PC-9 (cell line): Measurements from ENCODE around the gene RAB31. TPM values are rescaled to one million over a fixed set of nuclear protein-coding genes. Genes with fewer than 3 reads are reported as not detected.

ENCODE experiments used
- BruUV-seq: library from RNA; stranded (reverse); fragments of 400-500 nt; replicated peaks from 2 replicates; lab custom pipeline; 2021; lab: Mats Ljungman, UMichigan
- CTCF ChIA-PET: fragments of 300-600 bp; sonication (Branson Sonifier 250); formaldehyde crosslinking; loops from one replicate; lab custom pipeline; 2022; ENCODE audit warnings: antibody characterized with exemption; lab: Charles Lee
- POLR2A ChIA-PET: fragments of 300-600 bp; sonication (Branson Sonifier 250); formaldehyde crosslinking; loops from one replicate; lab custom pipeline; 2022; ENCODE audit warnings: antibody characterized with exemption; ENCODE audit not compliant: unreplicated experiment; lab: Charles Lee
- DNase-seq, 2 experiments: peaks; one replicate each; pipeline versions ENCODE4 v3.0.0 to v3.0.0-alpha.2; 2015 to 2022; ENCODE audit warnings: mixed read lengths in 1 of 2
- H2AFZ ChIP-seq: fragments of 200-600 bp; sonication (generic); 2 replicates; pipeline ENCODE4 v1.8.1; 2017; ENCODE audit warnings: antibody characterized with exemption
- H3F3A ChIP-seq: fragments of 200-600 bp; sonication (generic); 2 replicates; pipeline ENCODE4 v1.8.1; 2017; ENCODE audit warnings: antibody characterized with exemption, mild to moderate bottlenecking, low read depth; ENCODE audit not compliant: insufficient read depth
- H3K27ac ChIP-seq: fragments of 200-600 bp; sonication (generic); 2 replicates; pipeline ENCODE4 v1.6.1; 2016; ENCODE audit warnings: mixed run types
- H3K27me3 ChIP-seq: fragments of 200-600 bp; sonication (generic); 2 replicates; pipeline ENCODE4 v1.6.1; 2016; ENCODE audit warnings: low read depth, mixed run types; ENCODE audit not compliant: insufficient read depth
- H3K36me3 ChIP-seq: fragments of 200-600 bp; sonication (generic); 2 replicates; pipeline ENCODE4 v1.6.1; 2016; ENCODE audit warnings: low read depth, mixed run types
- H3K4me1 ChIP-seq: fragments of 200-600 bp; sonication (generic); replicated peaks from 2 replicates; pipeline ENCODE4 v1.6.1; 2016; ENCODE audit warnings: mixed run types; ENCODE audit not compliant: insufficient read depth
- H3K4me2 ChIP-seq: fragments of 200-600 bp; sonication (generic); 2 replicates; pipeline ENCODE4 v1.6.1; 2017; ENCODE audit warnings: mixed run types
- H3K4me3 ChIP-seq: fragments of 200-600 bp; sonication (generic); 2 replicates; pipeline ENCODE4 v1.6.1; 2016; ENCODE audit warnings: mixed run types
- H3K79me2 ChIP-seq: fragments of 200-600 bp; sonication (generic); 2 replicates; pipeline ENCODE4 v1.6.1; 2017; ENCODE audit warnings: low read depth, mixed run types
- H3K9me2 ChIP-seq: fragments of 200-600 bp; sonication (generic); 2 replicates; pipeline ENCODE4 v1.8.1; 2017; ENCODE audit warnings: mild to moderate bottlenecking; ENCODE audit not compliant: insufficient read depth
- H3K9me3 ChIP-seq: fragments of 200-600 bp; sonication (generic); 2 replicates; pipeline ENCODE4 v1.8.1; 2016; ENCODE audit warnings: low read depth; ENCODE audit not compliant: insufficient read depth
- H4K20me1 ChIP-seq: fragments of 200-600 bp; sonication (generic); 2 replicates; pipeline ENCODE4 v1.8.1; 2017; ENCODE audit not compliant: insufficient read depth
- CTCF ChIP-seq: fragments of 200-600 bp; sonication (generic); conservative IDR thresholded peaks from 2 replicates; pipeline ENCODE4 v1.6.1; 2017; ENCODE audit warnings: mixed run types, antibody characterized with exemption, mild to moderate bottlenecking, moderate library complexity
- EZH2 ChIP-seq: fragments of 200-600 bp; sonication (generic); IDR thresholded peaks from 2 replicates; pipeline ENCODE4 v1.8.0; 2017; ENCODE audit warnings: antibody characterized with exemption, low read depth
- intact Hi-C: fragments of 100-400 bp; cut with micrococcal nuclease; formaldehyde crosslinking; loops from one replicate; pipeline ENCODE4 v1.10.0; 2022; ENCODE audit not compliant: unreplicated experiment
- total RNA-seq: library from RNA; stranded (reverse); gene quantifications from 2 replicates; pipeline ENCODE4 v1.2.3, GENCODE V29; 2021

The RAB31 gene
- total RNA-seq, 1 experiment from 2014 or later: 51.0 TPM

DNA sequence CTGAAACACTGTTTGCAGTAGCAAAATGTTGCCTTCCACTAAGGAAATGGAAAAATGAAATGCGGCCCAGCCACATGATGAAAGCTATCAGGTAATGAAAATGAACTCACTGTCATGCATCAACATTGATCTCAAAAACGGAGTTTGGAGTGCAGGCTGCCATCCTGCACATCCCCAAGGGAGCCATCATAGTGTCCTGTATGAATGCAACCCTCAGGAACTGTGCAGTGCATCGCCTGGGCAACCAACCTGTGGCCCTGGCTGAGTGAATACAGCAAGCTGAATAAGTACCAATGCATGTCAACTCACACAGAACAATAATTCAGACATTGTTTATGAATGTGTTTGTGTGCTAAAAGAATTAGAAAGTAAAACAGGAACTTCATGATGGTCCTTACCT lies 154.6 kb downstream of the RAB31 start:
- no TSS peak for BruUV-seq
- H3K4me2 ChIP-seq: no peak overlapping the region
- H3K79me2 ChIP-seq: no peaks in the 10 kb centered on the region
- H3K4me1 ChIP-seq: peaks cover 14% of the 10 kb centered on the region
- H2AFZ ChIP-seq: no peak overlapping the region
- POLR2A ChIA-PET: no interaction called here
- no peaks in the 10 kb centered on the region for H4K20me1 ChIP-seq
- peaks cover 15% of the 10 kb centered on the region for H3K36me3 ChIP-seq
- no peaks in the 10 kb centered on the region for H3K9me2 ChIP-seq
- intact Hi-C loops: no loop called here
- H3K9me3 ChIP-seq: peaks cover 16% of the 10 kb centered on the region
- CTCF ChIA-PET: no interaction called here
- H3K4me3 ChIP-seq: no peak overlapping the region
- no peak for DNase-seq
- peaks cover 20% of the 10 kb centered on the region for H3F3A ChIP-seq
- no peaks in the 10 kb centered on the region for H3K27me3 ChIP-seq
- TF ChIP-seq CTCF (no peak), EZH2 (no peak)
- H3K27ac ChIP-seq: no peak overlapping the region

- DNase-seq: no peak
- BruUV-seq: no TSS peak
- TF ChIP-seq EZH2 (no peak), CTCF (no peak)
- Histone ChIP-seq H3K4me2 (no peak overlapping the region), H3K9me2 (no peaks in the 10 kb centered on the region), H3F3A (peaks cover 26% of the 10 kb centered on the region), H3K9me3 (peaks cover 16% of the 10 kb centered on the region), H3K4me1 (peaks cover 19% of the 10 kb centered on the region), H3K79me2 (no peaks in the 10 kb centered on the region), H3K36me3 (peaks cover 15% of the 10 kb centered on the region), H3K27me3 (no peaks in the 10 kb centered on the region), H2AFZ (no peak overlapping the region), H4K20me1 (no peaks in the 10 kb centered on the region), H3K4me3 (no peak overlapping the region), H3K27ac (no peak overlapping the region)
- ChIA-PET POLR2A (no interaction called here), CTCF (no interaction called here)
- intact Hi-C loops: no loop called here
These were observed 155.2 kb downstream of the RAB31 start for GRCh38 chr18:9863282-9863681.

GRCh38 chr18:9865764-9866490 lies 157.8 kb downstream of the RAB31 start:
- TF ChIP-seq EZH2: no peak
- TF ChIP-seq CTCF: no peak
- peaks cover 16% of the 10 kb centered on the region for H3K9me3 ChIP-seq
- no peaks in the 10 kb centered on the region for H4K20me1 ChIP-seq
- no peak overlapping the region for H2AFZ ChIP-seq
- H3K4me3 ChIP-seq: no peak overlapping the region
- H3K4me2 ChIP-seq: no peak overlapping the region
- H3K79me2 ChIP-seq: no peaks in the 10 kb centered on the region
- no peak overlapping the region for H3K27ac ChIP-seq
- no peak for DNase-seq
- H3K36me3 ChIP-seq: no peaks in the 10 kb centered on the region
- H3F3A ChIP-seq: peaks cover 51% of the 10 kb centered on the region
- POLR2A ChIA-PET: no interaction called here
- H3K4me1 ChIP-seq: peaks cover 44% of the 10 kb centered on the region
- no TSS peak for BruUV-seq
- H3K9me2 ChIP-seq: no peaks in the 10 kb centered on the region
- no peaks in the 10 kb centered on the region for H3K27me3 ChIP-seq
- intact Hi-C loops: no loop called here
- CTCF ChIA-PET: no interaction called here
